HG02943 (cell line): ENCODE measurements around the gene MAPRE3.

Experiments
- ATAC-seq: cut with Tn5 transposase; IDR thresholded peaks from one replicate; pipeline ENCODE4 v1.9.1; 2021; ENCODE audit warnings: mild to moderate bottlenecking, low read depth, moderate library complexity; ENCODE audit not compliant: unreplicated experiment

Gene MAPRE3

GRCh38 chr2:27007416-27008374 lies 37.3 kb downstream of the MAPRE3 start:
- ATAC-seq, result no peak

DNA sequence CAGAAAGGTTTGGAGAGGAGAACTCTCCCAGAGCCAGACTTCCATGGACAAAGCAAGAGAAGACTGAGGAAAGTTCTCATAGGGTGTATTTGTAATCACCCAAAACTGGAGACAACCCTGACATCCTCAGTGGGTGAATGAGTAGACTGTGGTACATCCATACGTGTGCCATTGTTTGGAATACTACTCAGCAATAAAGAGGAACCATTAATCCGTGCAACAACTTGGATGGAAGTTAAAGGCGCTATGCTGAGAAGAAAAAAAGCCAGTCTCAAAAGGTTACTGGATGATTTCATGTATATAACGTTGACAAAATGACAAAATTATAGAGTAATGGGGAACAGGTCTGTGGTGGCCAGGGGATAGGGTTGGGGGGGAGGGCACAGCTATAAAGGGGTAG lies 38.2 kb downstream of the MAPRE3 start:
- no peak for ATAC-seq

GRCh38 chr2:27009083-27009482 lies 38.6 kb downstream of the MAPRE3 start:
- ATAC-seq, result no peak

GRCh38 chr2:27009716-27010115 lies 39.3 kb downstream of the MAPRE3 start:
- ATAC-seq, result no peak

GRCh38 chr2:27010139-27010538 lies 39.7 kb downstream of the MAPRE3 start:
- ATAC-seq, result no peak

DNA sequence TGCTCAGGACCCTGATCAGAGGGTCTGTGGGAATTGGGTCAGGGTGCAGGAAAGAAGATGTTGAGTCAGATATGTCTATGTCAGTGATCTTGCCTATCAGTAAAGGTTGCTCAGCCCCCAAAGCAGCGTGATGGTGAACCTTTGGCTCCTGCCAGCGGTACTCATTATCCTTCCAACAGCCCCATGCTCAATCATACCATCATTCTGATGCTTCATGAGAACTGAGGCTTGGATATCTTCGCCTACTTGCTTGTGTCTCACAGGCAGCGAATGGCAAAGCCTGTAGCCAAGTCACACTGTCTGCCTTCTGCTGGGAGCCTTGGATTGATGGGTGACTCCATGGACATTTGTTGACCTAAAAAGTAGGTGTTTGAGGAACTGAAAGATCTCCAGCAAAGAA lies 43.3 kb downstream of the MAPRE3 start:
- no peak for ATAC-seq

DNA sequence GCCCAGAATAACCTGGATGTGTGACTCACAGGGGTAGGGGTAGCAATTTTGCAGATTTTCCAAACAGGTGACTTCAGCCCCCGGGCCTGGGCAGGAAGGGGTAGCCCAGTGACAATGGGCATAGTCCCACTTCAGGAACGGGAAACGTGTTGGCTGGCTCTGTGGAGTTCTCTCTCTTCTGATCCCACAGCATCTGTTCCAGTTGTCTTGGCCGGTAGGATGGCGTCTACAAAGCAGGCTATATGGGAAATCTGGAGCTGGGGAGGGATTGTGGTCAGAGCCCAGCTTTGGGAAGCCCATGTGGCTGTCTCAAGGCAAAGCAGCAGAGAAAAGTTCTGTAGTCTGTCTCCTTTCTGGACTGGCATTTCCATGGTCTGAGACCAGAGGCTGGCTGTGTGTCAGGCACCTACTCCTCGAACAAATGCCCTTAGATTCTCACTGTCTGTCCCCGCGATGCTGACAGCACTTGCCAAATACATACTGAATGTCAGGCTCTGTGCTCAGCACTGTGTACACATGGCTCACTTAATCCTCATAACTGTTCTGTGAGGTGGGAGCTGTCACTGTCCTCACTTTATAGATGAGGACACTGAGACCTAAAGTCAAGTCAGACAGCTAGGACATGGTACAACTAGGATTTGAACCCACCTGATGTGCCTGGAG lies 44.5 kb downstream of the MAPRE3 start:
- ATAC-seq, result no peak

GRCh38 chr2:27016801-27017325 lies 46.4 kb downstream of the MAPRE3 start:
- ATAC-seq, result no peak

DNA sequence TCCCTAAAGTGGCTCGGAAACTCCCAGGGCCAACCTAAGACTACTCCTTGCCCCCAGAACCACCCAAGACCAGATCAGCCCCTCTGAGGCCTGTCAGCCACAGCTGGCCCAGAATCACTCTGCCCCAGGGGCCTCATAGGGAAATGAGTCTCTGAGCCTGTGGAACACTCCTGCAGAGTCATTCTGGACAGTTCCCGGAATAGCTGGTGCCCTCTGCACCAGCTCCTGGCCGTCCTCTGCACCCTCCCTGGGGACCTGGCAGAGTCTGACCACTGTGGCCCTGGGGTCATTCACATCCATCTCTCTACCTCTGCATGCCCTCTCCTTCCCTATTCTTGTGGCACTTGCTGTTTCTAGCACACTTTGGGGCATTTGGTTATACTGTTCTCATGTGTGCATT lies 47.7 kb downstream of the MAPRE3 start:
- ATAC-seq, result no peak

DNA sequence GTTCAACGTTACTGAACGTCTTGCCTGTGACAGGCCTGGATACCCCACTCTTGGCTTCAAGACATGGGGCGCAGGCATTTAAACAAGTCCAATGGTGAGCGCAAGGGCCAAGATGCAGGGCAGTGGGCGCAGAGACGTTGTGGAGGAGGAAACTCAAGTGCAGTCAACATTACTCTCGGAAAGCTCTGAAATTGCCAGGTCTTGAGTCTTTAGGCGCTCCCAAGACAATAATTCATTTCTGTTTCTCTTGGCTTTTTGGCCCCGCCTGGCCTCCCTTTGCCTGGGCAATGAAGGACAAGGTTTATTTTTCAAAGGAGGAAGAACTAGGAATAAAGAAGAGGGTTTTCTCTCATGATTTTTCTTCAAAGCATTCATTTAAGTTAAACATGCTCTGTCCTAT lies 49.0 kb downstream of the MAPRE3 start:
- no peak for ATAC-seq

- ATAC-seq, result no peak
These were observed 49.8 kb downstream of the MAPRE3 start for GRCh38 chr2:27019931-27020855.

- no peak for ATAC-seq
These were observed 51.0 kb downstream of the MAPRE3 start for GRCh38 chr2:27021253-27022049.

- no peak for ATAC-seq
These were observed 53.3 kb downstream of the MAPRE3 start for GRCh38 chr2:27023740-27024139.

- ATAC-seq, result no peak
These were observed 53.8 kb downstream of the MAPRE3 start for GRCh38 chr2:27024188-27024587.

DNA sequence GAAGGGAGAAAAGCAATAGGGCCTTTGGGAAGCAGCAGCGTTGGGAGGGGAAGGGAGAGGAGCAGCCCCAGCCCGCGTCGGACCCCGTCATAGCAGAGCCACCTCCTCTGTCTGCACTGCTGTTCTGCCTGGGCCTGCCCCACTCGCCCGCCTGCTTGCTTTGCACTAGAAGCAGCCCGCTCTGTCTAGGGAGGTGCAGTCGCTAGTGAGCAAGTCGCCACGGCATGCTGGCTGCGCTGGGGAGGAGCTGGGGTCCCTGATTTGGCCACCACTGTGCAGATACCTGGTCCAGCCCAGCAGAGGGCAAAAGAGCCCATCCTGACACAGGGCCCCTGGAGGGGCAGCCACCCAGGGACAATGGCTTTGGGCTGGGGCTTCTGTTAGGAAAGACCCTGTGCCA lies 54.4 kb downstream of the MAPRE3 start:
- no peak for ATAC-seq

GRCh38 chr2:27025281-27025800 lies 54.9 kb downstream of the MAPRE3 start:
- no peak for ATAC-seq

DNA sequence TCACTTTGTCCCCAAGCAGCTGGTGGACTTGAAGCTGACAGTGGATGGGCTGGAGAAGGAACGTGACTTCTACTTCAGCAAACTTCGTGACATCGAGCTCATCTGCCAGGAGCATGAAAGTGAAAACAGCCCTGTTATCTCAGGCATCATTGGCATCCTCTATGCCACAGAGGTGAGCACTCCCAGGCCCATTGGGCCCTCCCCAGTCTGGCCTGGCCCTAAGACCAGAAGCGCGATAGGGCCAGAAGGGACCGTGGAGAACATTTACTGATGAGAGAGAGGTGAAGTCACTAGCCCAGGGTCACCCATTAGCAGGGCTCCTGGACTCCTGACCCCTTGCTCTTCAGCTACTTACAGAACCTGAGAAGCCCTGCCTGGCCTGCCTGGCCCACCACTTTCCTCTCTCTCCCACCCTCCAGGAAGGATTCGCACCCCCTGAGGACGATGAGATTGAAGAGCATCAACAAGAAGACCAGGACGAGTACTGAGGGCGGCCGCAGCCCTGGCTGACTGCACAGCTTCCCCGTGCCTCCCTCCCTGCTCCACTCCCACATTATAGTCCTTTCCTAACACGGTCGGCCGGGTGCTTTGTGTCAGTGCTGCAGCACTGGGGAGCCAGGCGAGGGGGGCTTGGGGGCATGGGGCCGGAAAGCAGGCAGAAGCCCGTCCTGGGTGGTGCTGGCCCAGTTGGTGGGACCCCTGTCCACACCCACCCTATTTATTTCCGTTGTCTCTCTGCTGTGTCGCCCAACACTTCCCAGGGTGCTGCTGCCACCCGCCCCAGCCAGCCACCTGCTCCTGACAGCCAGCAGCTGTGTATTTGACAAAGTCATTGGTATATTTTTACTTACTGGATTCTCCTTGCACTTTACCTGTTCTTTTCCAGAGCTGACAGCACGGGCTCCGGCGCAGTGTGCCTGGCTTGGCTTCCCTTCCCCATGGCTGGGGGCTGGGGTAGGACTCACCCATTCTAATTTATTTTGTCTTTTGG lies 55.7 kb downstream of the MAPRE3 start:
- ATAC-seq, result no peak

- ATAC-seq, result no peak
These were observed 56.8 kb downstream of the MAPRE3 start for GRCh38 chr2:27027211-27027651.
